Natural killer cell (primary cell): ENCODE results near the gene MLPH. TPM values are rescaled to one million over a fixed set of nuclear protein-coding genes. Genes with fewer than 3 reads are reported as not detected.
"Not testable (repeated sequence)": the region's sequence is repeated elsewhere in the genome, so short reads cannot be mapped to it uniquely, and the experiment has no call there.

Experiments used
- ATAC-seq, 3 donors: fragments of 150-1000 bp in 2 of 3; fragments of 200-7000 bp in 1 of 3; cut with Tn5 transposase; 1 replicate in 1 of 3; 2 replicates in 2 of 3; pipeline ENCODE4 v1.10.0; 2021; ENCODE audit warnings: mild to moderate bottlenecking in 2 of 3, moderate library complexity in 2 of 3
- DNase-seq, 2 donors: peaks; one replicate each; pipeline versions ENCODE4 v3.0.0 to v3.0.0-alpha.2; 2013 to 2021; ENCODE audit warnings: mixed read lengths in 1 of 2
- H3K27ac ChIP-seq: one replicate; pipeline ENCODE4 v1.5.1; 2013; ENCODE audit warnings: mild to moderate bottlenecking, low read length
- H3K27me3 ChIP-seq: one replicate; pipeline ENCODE4 v1.6.1; 2013; ENCODE audit warnings: low read length; ENCODE audit not compliant: control insufficient read depth, insufficient read depth
- H3K36me3 ChIP-seq: one replicate; pipeline ENCODE4 v1.6.1; 2013; ENCODE audit warnings: low read length; ENCODE audit not compliant: control insufficient read depth, insufficient read depth
- H3K4me1 ChIP-seq: one replicate; pipeline ENCODE4 v1.6.1; 2013; ENCODE audit warnings: low read length; ENCODE audit not compliant: control insufficient read depth, insufficient read depth
- H3K4me3 ChIP-seq: one replicate; pipeline ENCODE4 v1.5.1; 2013; ENCODE audit warnings: low read length
- H3K9me3 ChIP-seq: one replicate; pipeline ENCODE4 v1.6.1; 2013; ENCODE audit warnings: low read length; ENCODE audit not compliant: control insufficient read depth, insufficient read depth
- H3K27ac Mint-ChIP-seq, 2 donors: one replicate each; pipeline ENCODE4 v1.8.0; 2022; ENCODE audit warnings: mild to moderate bottlenecking in 2 of 2, mixed read lengths in 2 of 2, moderate library complexity in 1 of 2
- H3K27me3 Mint-ChIP-seq, 2 donors: one replicate each; pipeline ENCODE4 v1.8.0; 2022; ENCODE audit warnings: low read depth in 2 of 2, mixed read lengths in 2 of 2
- H3K36me3 Mint-ChIP-seq: one replicate; pipeline ENCODE4 v1.8.0; 2022; ENCODE audit warnings: mixed read lengths
- H3K4me1 Mint-ChIP-seq, 2 donors: one replicate each; pipeline ENCODE4 v1.8.0; 2022; ENCODE audit warnings: mixed read lengths in 2 of 2
- H3K4me3 Mint-ChIP-seq: one replicate; pipeline ENCODE4 v1.8.0; 2022; ENCODE audit warnings: mild to moderate bottlenecking, moderate library complexity, mixed read lengths
- H3K9me3 Mint-ChIP-seq, 2 donors: one replicate each; pipeline ENCODE4 v1.8.0; 2022; ENCODE audit warnings: mixed read lengths in 2 of 2
- WGBS: methylation state at CpG from one replicate; pipeline ENCODE4 v1.1.7; 2013; ENCODE audit warnings: missing lambda C conversion rate; ENCODE audit not compliant: insufficient coverage; 5-methylcytosine and 5-hydroxymethylcytosine counted together
- intact Hi-C: fragments of 100-400 bp; cut with micrococcal nuclease; formaldehyde crosslinking; loops from one replicate; pipeline ENCODE4 v1.14.2; 2022
- total RNA-seq, 4 donors: library from RNA; stranded (reverse); fragments of 120-200 nt in 1 of 4; gene quantifications; one replicate each; pipeline versions ENCODE4 v1.2.3 to v1.2.4, GENCODE V29; 2013 to 2022
- TF ChIP-seq, protein P1 (sequence below): fragments of 200-600 bp; IDR thresholded peaks from one replicate; pipeline ENCODE4 v1.8.0; 2022; ENCODE audit warnings: antibody characterized with exemption

MLPH gene
- total RNA-seq, 3 donors from 2014 or later (not counting 1 experiment from before 2014, with no cell fraction given), result not detected

DNA sequence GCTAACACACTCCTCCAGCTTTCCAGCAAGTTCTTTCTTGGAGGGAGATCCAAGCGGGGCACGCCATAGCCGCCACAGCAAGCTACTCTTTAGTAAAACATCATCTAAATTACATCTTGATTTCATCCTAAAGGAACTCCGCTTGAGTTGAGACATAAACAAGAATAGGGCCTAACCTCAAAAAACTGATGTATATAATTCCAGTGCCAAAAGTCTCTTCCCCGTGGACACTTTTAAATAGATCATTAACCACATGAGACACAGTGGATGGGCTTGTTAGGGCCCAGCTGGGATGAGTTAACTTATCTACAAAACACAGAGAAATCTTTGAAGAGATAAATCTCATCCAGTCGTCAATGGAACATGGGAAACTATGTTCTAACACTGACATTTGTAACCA, 20.8 kb upstream of the MLPH start:
- no peaks in the 10 kb centered on the region for H3K36me3 Mint-ChIP-seq
- no peak for ATAC-seq

DNA sequence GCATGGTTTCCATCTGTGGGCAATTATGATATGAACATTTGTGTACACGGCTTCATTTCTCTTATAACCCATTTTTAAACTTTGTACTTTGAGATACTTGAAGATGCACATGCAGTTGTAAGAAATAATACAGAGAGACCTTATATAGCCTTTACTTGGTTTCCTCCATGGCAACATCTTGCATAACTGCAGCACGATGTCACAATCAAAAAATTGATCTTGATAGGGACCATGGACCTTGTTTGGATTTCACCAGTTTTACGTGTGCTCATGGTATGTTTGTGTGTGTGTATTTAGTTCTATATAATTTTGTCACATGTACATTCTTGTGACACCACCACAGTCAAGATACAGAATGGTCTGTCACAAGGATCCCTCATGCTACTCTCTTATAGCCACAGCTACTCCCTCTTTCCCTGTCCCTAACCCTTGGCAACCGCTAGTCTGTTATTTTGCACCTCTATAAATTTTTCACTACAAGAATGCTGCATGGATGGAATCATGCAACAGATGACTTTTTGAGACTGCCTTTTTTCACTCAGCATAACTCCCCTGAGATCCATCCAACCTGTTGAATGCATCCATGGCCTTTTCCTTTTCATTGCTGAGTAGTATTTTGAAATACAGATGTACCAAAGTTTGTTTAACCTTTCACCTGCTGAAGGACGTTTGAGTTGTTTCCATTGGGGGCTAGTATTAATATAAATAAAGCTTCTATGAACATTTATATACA, 19.4 kb upstream of the MLPH start:
- ATAC-seq, result no peak
- H3K27ac Mint-ChIP-seq, result no peak overlapping the region

More for the DNA sequence above, 20.8 kb upstream of the MLPH start:
- Mint-ChIP-seq H3K4me3 (no peak overlapping the region), H3K27ac (no peak overlapping the region), H3K9me3 (no peaks in the 10 kb centered on the region), H3K27me3 (peaks cover 6 to 9% of the 10 kb centered on the region in 2 donors), H3K4me1 (no peaks in the 10 kb centered on the region)
- Histone ChIP-seq H3K27me3 (no peaks in the 10 kb centered on the region), H3K4me3 (no peak overlapping the region), H3K9me3 (no peaks in the 10 kb centered on the region), H3K27ac (no peak overlapping the region), H3K36me3 (no peaks in the 10 kb centered on the region), H3K4me1 (no peaks in the 10 kb centered on the region)
- intact Hi-C loops, result no loop called here
- DNase-seq, result no peak
- TF ChIP-seq, protein P1, sequence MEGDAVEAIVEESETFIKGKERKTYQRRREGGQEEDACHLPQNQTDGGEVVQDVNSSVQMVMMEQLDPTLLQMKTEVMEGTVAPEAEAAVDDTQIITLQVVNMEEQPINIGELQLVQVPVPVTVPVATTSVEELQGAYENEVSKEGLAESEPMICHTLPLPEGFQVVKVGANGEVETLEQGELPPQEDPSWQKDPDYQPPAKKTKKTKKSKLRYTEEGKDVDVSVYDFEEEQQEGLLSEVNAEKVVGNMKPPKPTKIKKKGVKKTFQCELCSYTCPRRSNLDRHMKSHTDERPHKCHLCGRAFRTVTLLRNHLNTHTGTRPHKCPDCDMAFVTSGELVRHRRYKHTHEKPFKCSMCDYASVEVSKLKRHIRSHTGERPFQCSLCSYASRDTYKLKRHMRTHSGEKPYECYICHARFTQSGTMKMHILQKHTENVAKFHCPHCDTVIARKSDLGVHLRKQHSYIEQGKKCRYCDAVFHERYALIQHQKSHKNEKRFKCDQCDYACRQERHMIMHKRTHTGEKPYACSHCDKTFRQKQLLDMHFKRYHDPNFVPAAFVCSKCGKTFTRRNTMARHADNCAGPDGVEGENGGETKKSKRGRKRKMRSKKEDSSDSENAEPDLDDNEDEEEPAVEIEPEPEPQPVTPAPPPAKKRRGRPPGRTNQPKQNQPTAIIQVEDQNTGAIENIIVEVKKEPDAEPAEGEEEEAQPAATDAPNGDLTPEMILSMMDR, result no peak
- 91% methylated on average over 6 of the region's 6 CpGs for WGBS

GRCh38 chr2:237469410-237469809, 17.6 kb upstream of the MLPH start:
- H3K36me3 Mint-ChIP-seq, intact Hi-C loops, DNase-seq, H3K4me3 Mint-ChIP-seq, H3K9me3 ChIP-seq, H3K27ac Mint-ChIP-seq, H3K4me1 Mint-ChIP-seq, ATAC-seq, H3K4me3 ChIP-seq, H3K4me1 ChIP-seq, H3K36me3 ChIP-seq, H3K27ac ChIP-seq, H3K27me3 Mint-ChIP-seq, H3K9me3 Mint-ChIP-seq, H3K27me3 ChIP-seq: not testable (repeated sequence)
- 56% methylated on average over 5 of the region's 7 CpGs for WGBS

More for the DNA sequence above, 19.4 kb upstream of the MLPH start:
- H3K4me1 Mint-ChIP-seq, result no peaks in the 10 kb centered on the region
- 90% methylated on average over 3 of the region's 5 CpGs for WGBS
- H3K27me3 Mint-ChIP-seq, result peaks cover 6 to 9% of the 10 kb centered on the region in 2 donors
- H3K9me3 Mint-ChIP-seq, result no peaks in the 10 kb centered on the region
- TF ChIP-seq, protein P1, result no peak
- H3K9me3 ChIP-seq, result no peaks in the 10 kb centered on the region
- H3K36me3 ChIP-seq, result no peaks in the 10 kb centered on the region
- no peaks in the 10 kb centered on the region for H3K27me3 ChIP-seq
- no peak for DNase-seq
- intact Hi-C loops, result no loop called here
- no peak overlapping the region for H3K4me3 Mint-ChIP-seq
- H3K4me3 ChIP-seq, result no peak overlapping the region
- H3K27ac ChIP-seq, result no peak overlapping the region
- no peaks in the 10 kb centered on the region for H3K36me3 Mint-ChIP-seq
- H3K4me1 ChIP-seq, result no peaks in the 10 kb centered on the region

DNA sequence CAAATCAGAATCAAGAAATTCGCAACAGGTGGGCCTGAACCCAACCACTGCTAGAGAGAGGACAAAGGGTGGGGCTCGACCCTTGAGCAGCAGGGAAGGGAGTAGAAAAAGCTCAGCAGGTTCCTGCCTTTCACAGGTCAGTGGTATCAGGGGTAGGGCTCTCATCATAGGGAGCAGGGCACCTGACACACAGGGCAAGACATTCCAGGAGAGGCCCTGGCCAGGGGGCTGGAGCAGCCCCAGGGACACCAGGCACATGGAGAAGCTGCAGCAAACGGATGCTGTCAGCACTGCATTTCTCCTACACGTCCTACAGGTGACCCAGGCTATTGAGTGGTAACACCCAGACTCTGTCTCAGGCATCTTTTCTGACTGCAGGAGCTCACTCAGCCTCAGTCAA, 17.2 kb upstream of the MLPH start:
- Histone ChIP-seq H3K4me3 (no peak overlapping the region), H3K4me1 (peaks cover 9% of the 10 kb centered on the region), H3K9me3 (no peaks in the 10 kb centered on the region), H3K27ac (no peak overlapping the region), H3K27me3 (no peaks in the 10 kb centered on the region), H3K36me3 (no peaks in the 10 kb centered on the region)
- Mint-ChIP-seq H3K27ac (no peak overlapping the region), H3K9me3 (no peaks in the 10 kb centered on the region), H3K4me1 (peaks cover 0 to 9% of the 10 kb centered on the region in 2 donors), H3K4me3 (no peak overlapping the region), H3K27me3 (peaks cover 6% of the 10 kb centered on the region in 2 donors), H3K36me3 (no peaks in the 10 kb centered on the region)
- DNase-seq (no peak), ATAC-seq (no peak)
- 87% methylated on average over 4 of the region's 4 CpGs for WGBS
- TF ChIP-seq, protein P1, result no peak
- intact Hi-C loops, result no loop called here
